Cortex of kidney (tissue), 1 donor: ENCODE results near the gene BEND7.
"Not testable (repeated sequence)": the region's sequence is repeated elsewhere in the genome, so short reads cannot be mapped to it uniquely, and the experiment has no call there.

ENCODE experiments used
- DNase-seq: peaks from one replicate; lab custom pipeline; 2025; lab: John Stamatoyannopoulos, UW

Gene BEND7, protein sequence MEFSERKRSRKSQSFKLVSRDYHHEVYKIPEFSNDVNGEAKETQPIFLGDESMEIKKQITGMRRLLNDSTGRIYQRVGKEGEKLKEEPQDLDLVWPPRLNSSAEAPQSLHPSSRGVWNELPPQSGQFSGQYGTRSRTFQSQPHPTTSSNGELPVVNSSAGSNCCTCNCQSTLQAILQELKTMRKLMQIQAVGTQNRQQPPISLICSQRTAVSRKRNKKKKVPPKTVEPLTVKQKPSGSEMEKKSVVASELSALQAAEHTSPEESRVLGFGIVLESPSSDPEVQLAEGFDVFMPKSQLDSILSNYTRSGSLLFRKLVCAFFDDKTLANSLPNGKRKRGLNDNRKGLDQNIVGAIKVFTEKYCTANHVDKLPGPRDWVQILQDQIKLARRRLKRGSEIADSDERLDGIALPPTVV

DNA sequence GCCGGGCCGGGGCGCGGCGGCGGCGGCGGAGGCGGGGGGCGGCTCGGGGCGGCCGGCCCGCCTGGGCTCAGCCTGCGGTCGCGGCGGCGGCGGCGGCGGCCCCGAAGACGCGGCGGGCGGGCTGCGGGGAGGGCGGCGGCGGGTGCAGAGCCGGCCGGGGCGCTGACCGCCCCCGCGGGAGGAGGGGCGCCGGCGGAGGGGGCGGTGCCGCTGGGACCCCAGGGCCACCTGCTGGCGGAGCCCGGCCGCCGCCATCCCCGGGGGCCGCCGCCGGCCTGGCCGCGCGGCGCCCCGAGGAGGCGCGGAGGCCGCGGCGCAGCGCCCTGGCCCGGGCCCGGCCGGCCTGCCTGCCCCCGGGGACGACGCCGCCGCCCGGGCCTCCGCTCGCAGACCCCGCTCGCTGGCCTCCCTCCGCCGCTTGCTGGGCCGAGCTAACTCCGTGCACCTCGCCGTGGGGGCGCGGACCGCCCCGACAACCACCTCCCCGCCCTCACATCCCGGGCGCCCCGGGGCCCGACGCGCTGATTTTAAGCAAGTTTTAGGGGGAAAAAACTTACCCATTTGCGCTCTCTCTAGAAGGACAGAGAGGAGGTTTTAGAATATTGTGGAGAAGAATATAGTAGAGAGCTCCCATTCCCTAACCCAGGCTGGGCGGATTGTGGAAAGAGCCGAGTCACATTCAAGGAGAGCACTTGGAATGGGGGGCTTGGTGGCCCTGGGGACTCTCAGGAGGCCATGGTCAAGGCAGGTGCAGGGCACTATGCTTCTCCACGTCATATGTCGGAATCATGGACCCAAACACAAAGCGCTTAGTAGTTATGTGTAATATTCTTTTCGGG, at the start of gene BEND7:
TSS of gene BEND7 (minus strand) at position 140 of the 839 bp plus-strand sequence. CDS start 481 bp downstream, outside the sequence.
- no peak for DNase-seq

DNA sequence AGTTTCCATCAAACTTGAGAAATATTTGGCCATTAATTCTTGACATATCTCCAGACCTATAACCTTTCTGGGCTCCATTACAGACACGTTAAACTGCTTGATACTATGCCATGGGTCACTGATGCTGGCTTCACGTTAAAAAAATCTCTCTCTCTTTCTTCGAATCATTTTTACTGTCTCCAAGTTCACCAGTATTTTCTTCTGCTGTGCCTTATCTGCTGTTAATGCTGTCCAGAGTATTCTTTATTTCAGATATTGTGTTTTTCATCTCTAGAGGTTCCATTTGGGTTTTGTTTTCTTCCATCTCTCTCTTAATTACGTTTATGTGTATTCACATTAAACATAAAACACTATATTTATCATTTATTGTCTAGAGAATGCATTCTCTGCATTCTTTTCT, 45.1 kb upstream of the BEND7 start:
- no peak for DNase-seq

DNA sequence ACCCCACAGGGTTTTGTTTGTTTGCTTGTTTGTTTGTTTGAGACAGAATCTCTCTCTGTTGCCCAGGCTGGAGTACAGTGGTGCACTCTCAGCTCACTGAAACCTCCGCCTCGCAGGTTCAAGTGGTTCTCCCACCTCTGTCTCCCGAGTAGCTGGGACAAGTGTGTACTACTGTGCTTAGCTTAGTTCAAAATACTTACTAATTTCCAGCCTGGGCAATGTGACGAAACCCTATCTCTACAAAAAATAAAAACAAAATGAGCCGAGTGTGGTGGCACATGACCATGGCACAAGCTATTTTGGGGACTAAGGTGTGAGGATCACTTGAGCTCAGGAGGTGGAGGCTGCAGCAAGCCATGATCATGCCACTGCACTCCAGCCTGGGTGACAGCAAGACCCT, 42.7 kb upstream of the BEND7 start:
- DNase-seq: no peak

GRCh38 chr10:13567030-13567429, 38.2 kb upstream of the BEND7 start:
- no peak for DNase-seq

- DNase-seq: no peak
These were observed 35.8 kb upstream of the BEND7 start for GRCh38 chr10:13564576-13564975.

DNA sequence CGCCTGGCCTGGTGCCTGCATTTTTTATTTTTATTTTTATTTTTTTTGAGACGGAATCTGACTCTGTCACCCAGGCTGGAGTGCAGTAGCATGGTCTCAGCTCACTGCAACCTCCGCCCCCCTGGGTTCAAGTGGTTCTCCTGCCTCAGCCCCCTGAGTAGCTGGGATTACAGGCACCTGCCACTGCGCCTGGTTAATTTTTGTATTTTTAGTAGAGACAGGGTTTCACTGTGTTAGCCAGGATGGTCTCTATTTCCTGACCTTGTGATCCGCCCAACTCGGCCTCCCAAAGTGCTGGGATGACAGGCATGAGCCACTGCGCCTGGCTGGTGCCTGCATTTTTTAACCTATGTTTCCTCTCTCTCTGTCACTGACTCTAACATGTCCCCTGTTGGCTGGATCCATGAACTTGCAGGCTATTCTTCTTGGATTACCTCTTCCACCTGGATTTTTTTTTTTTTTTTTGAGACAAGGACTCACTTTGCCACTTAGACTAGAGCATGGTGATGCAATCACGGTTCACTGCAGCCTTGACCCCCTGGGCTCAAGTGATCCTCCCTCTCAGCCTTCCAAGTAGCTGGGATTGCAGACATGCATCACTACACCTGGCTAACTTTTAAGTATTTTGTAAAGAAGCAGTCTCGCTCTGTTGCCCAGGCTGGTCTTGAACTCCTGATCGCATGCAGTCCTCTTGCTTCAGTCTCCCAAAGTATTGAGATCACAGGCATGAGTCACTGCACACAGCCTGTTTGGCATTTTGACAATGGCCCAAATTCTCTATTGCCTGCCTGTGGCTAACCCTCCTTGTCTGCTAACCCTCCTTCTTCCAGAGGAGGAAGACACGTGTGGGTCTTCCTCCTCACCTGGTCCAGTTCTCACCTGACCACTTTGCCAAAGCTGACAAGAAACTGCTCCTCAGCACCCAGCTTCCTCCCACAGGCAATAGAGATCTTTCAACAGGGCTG, 34.9 kb upstream of the BEND7 start:
- DNase-seq: no peak

DNA sequence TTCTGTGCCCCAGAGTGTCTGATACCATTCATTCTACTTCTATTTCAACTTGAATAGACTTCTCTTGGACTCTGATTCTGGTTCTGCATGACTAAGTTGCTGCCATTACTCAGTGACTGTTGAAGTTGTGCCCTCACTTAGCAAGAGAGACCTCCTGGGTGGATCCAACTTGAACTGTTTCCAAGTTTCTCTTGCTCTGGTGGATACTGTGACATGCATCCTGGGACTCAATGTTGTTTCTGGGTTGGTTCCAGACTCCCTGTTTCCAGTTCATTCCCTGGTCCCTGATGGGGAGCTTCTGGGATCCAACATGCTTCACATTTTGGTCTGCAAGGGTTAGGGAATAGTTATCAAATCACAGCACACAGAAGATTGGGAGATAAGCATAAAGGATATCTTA, 31.8 kb upstream of the BEND7 start:
- no peak for DNase-seq

DNA sequence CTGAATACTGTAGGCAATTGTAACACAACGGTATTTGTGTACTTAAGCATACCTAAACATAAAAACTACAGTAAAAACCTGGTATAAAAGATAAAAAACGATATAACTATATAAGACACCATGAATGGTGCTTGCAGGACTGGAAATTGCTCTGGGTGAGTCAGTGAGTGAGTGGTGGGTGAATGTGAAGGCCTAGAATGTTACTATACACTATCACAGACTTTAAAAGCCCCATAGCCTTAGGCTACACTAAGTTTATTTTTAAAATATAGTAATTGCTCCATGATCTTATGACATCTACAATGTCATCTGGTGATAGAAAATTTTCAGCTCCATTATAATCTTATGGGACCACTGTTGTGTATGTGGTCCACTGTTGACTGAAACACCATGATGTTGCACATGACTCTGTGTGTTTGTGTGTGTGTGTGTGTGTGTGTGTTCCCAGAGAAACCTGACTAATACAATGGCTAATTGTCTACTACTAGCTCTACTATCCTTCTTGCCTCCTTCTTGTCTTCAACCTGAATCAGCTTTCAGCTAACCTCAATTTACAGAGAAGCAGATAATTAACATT, 30.4 kb upstream of the BEND7 start:
- no peak for DNase-seq

- no peak for DNase-seq
These were observed 27.2 kb upstream of the BEND7 start for GRCh38 chr10:13555884-13556510.

DNA sequence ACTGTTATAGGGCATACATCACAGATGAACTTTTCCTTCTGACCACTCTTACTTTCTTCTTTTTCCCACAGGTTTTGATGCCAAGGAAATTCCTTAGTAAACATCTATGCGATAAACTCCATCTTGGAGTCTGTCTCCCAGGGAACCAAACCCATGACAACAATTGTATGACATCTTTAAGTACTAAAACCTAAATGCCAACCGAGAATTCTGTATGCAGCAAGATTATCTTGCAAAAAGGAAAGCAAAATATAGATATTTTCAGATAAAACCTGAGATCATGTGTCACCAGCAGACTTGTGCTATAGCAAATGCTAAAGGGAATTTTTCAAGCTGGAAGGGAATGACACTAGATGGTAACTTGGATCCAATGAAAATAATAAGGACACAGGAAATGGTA, 22.0 kb upstream of the BEND7 start:
- no peak for DNase-seq

DNA sequence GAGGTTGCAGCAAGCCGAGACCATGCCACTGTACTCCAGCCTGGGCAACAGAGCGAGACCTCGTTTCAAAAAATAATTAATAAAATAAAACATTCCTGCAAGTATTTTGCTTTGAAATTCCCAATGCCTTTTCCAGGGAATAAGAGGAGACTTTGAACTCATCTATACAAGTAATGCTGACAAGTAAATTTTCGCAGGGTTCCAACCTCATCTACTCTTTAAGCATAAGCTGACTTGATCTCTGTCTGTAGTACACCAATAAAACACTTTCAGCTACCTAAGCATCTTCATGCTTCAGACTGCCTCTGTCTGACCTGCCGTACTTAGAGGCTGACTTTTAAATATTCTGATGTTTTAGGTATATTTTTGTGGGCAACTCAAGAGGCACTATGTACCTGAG, 13.7 kb upstream of the BEND7 start:
- DNase-seq: no peak

DNA sequence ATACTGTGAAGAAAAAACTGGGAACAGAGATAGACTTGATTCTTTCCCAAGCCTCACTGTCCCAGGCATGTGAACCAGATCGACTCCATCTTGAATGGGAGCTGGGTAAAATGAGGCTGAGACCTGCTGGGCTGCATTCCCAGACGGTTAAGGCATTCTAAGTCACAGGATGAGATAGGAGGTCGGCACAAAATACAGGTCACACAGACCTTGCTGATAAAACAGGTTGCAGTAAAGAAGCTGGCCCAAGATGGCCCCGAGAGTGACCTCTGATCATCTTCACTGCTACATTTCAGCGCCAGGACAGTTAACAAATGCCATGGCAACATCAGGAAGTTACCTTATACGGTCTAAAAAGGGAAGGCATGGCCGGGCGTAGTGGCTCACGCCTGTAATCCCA, 9.2 kb upstream of the BEND7 start:
- not testable (repeated sequence) for DNase-seq

DNA sequence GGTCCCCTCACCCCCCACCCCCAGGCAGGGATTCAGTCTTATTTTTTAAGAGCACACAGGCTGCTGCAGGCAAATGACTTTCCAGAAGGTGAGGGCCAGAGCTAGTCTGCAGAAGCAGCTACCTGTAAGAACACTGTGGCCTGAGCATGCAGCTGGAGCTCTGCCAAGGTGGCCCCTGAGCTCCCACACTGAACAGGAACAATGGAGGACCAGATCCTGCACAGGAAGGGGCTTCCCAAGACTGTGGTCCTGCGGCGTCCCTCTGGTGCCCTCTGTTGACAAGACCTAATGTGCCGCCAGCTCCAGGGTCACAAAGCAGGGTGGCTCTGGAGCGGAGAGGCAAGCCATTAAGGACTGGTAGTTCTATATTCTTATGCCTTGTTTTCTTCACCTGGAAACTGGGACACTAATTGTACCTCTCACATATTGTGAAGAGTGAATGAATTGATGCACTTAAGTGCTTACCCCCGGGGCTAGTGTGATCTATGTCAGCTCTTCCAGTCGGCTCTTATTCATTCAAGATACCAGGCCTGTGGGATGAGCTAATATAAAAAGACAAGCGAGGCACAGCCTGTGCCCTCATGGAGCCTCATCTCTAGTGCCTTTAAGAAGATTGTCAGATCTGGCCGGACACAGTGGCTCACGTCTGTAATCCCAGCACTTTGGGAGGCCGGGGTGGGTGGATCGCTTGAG, 8.0 kb upstream of the BEND7 start:
- DNase-seq: no peak

GRCh38 chr10:13535346-13535745, 6.5 kb upstream of the BEND7 start:
- DNase-seq: no peak

GRCh38 chr10:13529714-13529973, 830 bp upstream of the BEND7 start:
- DNase-seq: no peak

GRCh38 chr10:13528123-13528874, 515 bp downstream of the BEND7 start:
- no peak for DNase-seq

DNA sequence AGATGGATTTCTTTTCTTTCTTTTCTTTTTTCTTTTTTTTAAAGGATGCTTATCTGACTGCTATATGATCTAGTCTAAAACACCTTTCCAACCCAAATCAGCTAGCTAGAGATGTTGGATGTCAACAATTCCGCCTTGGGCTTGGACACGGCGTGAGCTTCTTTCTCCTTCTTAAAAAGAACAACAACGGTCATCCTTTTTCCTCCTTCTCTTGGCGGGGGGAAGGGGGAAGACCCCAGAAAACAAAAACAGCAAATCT, 1.0 kb downstream of the BEND7 start:
- DNase-seq: no peak

GRCh38 chr10:13526948-13527863, 1.6 kb downstream of the BEND7 start:
- no peak for DNase-seq

GRCh38 chr10:13525663-13526062, 3.2 kb downstream of the BEND7 start:
- DNase-seq: no peak
